Cardiac septum (tissue), 1 donor: ENCODE results near the gene RPP25. TPM values are rescaled to one million over a fixed set of nuclear protein-coding genes. Genes with fewer than 3 reads are reported as not detected.

Source experiments
- DNase-seq: peaks from one replicate; pipeline ENCODE4 v3.0.0-alpha.2; 2020; ENCODE audit warnings: low spot score
- intact Hi-C: fragments of 100-400 bp; cut with DNase I; formaldehyde crosslinking; loops from one replicate; pipeline ENCODE4 v1.14.0; 2022
- long read RNA-seq: library from polyadenylated mRNA; unstranded; transcript quantifications from one replicate; pipeline ENCODE4 v2.0.0, GENCODE V29; 2021
- total RNA-seq: library from RNA; stranded (reverse); fragmentation: NEBNext Ultra II Directional; extraction: Animal tissue kit (Norgen Biotek cat#: 25700); gene quantifications from one replicate; pipeline ENCODE4 v1.2.1, GENCODE V29; 2021
- donor health status: DM: no; HTN: no; CAD: no.

Gene RPP25, protein sequence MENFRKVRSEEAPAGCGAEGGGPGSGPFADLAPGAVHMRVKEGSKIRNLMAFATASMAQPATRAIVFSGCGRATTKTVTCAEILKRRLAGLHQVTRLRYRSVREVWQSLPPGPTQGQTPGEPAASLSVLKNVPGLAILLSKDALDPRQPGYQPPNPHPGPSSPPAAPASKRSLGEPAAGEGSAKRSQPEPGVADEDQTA
- 1.8 TPM for total RNA-seq
- long read RNA-seq, partial matches to known transcripts: 0 of 4 reads
- long read RNA-seq, other reads (novel, unspliced or antisense): 0 of 4 reads

DNA sequence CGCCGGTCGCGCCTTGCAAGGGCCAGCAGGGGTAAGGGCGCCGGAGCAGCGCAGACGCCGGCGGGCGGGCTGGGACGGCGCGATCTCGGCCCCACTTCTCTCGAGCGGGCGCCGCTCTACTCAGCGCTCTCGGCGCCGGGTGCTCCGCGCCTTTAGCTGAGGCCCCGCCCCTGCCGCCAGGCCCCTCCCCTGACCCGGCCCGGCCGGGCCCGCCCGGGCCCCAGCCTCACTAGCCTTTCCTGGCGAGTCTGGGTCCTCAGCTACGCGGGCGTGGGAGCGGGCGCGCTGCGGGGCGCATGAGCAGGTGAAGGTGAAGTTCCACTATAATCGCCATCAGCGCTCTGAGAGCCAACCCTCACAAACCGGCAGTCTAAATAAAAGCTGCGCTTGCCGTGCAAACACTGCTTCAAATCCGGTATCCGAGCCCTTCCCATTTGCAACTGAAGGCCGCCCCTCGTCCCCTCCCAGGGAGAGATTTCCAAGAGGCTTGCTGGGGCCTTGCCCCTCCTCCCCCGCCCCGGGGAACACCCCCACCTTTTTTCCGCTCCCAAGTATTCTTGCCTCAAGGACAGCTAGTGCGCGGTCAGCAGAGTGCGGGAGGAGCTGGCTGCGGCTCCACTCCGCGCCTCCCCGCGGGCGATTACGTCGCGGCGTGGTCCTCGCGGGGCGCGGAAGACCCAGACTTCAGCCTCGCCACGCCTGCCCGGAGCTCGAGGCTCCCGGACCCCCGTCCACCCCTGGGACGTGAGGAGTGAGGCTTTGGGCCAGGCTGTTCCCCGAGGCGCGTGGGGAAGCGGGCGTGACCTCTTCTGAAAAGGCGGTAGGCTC, at the start of gene RPP25:
Gene RPP25, minus strand, starts transcription at position 125 of the 828 bp plus-strand sequence. CDS start 189 bp downstream, outside the sequence.
- intact Hi-C loops: loop anchor here (5.0 kb wide), 1 partner anchor 245 kb away; the partner anchor contains the start of gene C15orf39
- peak; percentile 92 for DNase-seq

DNA sequence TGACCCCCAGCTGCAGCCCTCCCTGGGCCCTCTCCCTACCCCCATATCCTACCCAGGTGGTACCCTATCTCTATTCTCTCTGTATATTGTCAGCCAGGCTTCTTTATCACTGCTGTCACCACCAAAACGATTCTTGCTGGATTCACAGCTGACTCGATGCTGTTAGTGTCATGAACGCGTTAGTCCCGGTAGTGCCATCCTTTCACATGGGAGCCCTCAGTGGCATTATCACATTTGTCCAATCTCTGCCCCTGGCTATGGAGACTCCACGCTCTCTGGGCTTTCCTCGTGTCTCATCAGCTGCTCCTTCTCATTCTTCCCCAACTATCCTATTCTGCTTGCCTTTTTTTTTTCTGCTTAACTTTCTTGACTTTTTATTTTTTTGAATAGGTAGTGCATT, 45.8 kb upstream of the RPP25 start:
- intact Hi-C loops: no loop called here
- no peak for DNase-seq

DNA sequence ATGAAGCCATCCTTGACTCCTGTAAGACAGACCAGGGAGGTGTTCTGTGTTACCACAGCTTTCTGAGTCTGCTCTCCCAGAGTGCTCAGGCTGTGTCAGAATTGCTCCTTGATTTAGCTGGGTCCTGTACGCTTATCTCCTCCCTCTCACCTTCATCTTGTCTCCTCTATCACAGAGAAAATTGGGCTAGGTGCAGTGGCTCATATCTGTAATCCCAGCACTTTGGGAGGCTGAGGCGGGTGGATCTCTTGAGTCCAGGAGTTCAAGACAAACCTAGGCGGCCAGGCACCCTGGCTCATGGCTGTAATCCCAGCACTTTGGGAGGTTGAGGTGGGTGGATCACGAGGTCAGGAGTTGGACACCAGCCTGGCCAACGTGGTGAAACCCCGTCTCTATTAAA, 44.7 kb upstream of the RPP25 start:
- intact Hi-C loops: no loop called here
- no peak for DNase-seq

DNA sequence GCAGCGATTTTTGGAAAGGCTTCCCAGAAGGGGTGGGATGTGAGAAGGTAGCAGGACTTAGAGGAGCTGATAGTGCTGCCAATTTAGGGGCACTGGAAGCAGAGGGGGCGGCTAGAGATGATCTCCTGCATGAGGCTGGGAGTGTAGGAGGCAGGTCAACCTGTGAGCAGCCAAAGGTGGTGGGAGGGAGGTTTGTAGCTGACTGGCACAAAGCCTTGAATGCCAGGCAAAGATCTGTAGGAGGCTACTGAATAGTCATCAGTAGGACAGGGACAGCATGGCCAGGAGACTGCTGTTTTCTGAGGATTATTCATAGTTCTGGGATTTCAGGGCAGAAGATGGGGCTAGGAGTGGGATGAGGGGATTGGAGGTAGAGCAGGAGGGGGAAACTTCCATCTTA, 41.0 kb upstream of the RPP25 start:
- DNase-seq: no peak
- intact Hi-C loops: no loop called here

DNA sequence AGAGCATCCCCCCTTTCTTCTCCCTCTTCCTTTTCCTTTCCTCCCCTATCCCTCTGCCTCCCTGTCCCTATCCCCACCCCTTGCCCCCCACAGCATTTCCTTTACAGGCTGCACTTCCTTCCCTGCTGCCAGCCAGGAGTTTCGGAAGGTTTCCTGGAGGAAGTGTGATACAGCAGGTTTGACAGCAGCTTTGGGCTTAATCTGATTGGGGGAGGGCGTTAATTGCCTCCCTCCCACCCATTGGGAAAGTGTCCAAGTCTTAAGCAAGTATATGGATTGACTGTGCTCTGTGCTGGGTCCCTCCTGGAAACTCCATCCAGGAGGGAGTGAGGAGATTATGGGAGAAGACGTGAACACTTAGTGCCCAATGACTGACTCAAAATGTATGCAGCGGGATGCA, 40.6 kb upstream of the RPP25 start:
- intact Hi-C loops: no loop called here
- no peak for DNase-seq

DNA sequence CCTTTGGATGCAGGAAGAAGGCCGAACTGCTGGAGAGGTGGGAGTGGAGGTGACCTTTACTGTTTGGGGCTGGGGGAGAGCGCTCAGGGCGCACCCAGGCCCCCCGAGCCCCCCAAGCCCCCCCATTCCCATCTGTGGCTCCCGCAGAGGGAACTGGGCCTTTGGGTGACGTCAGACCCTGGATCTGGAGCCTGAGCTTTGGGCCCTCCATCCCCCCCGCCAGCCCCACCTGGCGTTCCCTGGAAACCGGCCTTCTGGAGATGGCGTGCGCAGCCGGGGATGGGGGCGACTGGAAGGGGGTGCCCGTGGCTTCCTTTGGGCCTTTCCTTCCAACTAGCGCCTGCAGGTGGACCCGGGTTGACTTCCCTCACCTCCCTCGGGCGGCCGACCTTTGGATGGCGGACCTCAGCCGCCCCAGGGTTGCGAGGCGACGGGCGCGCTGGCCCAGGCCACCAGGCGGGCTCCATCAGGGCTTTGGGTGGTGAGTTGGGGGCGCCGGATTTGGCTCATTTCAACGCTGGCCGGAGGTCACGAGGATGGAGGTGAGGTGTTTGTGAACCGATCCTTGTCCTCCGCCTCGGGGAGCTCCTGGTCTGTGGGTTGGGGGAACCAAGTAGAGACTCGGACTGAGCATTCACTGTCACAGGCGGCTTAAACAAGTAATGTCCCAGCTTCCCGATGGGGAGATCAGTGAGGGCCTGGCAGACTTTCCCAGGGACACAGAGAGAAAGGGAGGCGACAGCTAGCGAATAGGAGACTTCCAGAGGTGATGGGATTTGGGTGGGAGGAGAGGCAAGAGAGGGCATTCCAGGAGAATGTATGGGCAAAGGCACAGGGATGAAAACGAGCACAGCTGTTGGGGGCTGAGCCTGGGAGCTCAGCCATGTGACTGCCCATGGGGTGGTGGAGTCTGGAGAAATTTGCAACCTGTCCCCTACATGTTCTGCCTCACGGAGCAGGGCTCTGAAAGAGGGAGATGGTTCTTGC, 39.5 kb upstream of the RPP25 start:
- DNase-seq: no peak
- intact Hi-C loops: no loop called here

DNA sequence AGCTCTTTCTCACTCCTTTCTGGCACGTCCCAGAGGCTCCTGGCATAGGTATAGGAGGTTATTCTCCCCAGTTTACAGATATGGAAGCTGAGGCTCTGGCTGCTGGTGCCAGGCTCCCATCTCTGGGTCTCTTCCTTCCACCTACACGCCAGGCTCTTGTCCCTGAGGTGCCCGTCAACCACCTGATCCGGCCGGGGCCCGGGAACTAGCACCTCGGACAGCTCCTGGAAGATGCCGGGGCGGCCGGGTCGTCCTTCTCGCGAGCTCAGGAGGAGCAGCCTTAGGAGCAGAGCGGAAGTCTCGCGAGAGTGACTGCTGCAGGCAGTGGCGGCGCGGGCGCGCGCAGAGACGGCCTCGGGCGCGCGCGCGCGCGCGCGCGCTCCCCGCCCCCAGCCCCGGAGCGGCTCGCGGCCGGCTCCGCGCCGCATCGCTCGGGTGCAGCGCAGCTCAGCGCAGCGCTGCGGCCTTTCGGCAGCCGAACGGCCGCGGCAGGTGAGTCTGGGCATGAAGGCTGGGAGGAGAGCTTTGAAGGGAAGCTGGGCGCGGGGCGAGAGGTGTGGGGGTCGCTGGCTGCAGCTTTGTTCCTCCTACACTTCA, 38.7 kb upstream of the RPP25 start, which contains the start of gene SCAMP5:
Gene SCAMP5, plus strand, starts transcription at position 382 of the 597 bp plus-strand sequence. CDS start 16,277 bp downstream, outside the sequence.
- DNase-seq: peak; percentile 93
- intact Hi-C loops: no loop called here

DNA sequence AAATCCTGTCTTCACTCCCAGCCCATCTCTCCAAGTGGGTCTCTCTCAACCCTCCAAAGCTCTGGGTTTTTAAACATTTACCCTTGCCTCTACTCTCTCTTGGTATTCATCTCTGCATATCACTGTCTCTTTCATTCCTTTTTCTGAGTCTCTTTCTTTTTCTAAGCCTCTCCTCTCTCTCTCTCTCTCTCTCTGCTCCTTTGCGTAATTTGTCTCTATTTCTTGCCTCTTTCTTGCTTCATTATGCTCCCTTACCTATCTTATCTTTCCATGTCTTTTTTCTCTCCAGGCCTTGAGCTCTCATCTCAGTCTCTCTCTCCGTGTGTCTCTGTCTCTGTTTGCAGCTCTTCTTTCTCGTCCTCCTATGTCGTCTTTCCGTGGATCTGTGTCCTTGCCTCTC, 38.1 kb upstream of the RPP25 start:
- intact Hi-C loops: no loop called here
- no peak for DNase-seq

DNA sequence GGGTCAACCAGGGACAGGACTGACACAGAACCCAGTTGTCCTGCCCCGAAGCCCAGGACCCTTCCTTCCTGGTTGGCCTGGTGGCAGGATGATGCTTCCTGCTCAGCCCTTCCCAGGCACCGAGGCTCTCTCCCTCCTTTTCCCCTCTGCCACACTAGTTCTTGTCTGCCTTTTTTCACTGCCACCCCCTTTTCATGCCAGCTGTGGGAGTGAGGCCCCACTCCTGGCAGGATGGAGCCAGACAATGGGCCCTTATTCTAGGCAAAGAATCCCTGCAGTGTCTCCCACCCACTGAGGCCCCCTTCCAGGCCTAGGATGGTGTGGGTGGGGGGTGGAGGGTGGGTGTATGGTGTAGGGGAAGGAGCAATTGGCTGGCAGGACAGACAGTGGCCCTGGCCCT, 37.7 kb upstream of the RPP25 start:
- intact Hi-C loops: no loop called here

DNA sequence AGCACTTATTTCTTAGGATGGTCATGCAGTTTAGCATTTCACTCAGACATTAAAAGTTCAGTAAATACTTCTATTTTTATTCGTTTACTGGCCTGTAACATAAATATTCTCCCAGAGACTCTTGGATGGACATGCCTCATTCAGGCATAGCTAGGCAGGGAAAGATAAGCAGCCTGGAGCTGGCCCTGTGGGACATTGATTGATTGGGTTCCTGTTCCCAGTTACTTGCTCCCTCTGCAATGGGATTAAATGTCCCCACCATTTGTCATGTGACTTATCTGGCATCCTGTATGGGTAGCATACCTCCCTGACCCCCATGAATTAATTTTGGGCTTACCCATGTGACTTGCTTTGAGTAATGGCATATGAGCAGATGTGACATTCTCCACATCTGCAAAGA, 36.0 kb upstream of the RPP25 start:
- DNase-seq: no peak
- intact Hi-C loops: no loop called here

More for the DNA sequence above, 37.7 kb upstream of the RPP25 start:
- no peak for DNase-seq

DNA sequence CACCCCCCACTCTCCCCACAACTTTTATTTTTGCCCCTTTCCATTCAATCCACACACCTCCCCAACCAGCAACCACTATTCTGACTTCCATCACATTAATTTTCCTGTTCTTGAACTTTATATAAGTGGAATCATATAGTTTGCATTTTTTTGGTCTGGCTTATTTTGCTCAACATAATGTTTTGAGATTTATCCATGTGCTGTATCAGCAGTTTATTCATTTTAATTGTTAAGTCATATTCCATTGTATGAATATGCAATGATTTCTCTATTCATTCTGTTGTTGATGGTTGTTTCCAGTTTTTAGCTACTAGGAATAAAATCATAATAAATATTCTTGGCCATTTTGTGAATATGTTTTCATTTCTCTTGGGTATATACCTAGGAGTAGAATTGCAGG, 33.0 kb upstream of the RPP25 start:
- intact Hi-C loops: no loop called here
- no peak for DNase-seq

DNA sequence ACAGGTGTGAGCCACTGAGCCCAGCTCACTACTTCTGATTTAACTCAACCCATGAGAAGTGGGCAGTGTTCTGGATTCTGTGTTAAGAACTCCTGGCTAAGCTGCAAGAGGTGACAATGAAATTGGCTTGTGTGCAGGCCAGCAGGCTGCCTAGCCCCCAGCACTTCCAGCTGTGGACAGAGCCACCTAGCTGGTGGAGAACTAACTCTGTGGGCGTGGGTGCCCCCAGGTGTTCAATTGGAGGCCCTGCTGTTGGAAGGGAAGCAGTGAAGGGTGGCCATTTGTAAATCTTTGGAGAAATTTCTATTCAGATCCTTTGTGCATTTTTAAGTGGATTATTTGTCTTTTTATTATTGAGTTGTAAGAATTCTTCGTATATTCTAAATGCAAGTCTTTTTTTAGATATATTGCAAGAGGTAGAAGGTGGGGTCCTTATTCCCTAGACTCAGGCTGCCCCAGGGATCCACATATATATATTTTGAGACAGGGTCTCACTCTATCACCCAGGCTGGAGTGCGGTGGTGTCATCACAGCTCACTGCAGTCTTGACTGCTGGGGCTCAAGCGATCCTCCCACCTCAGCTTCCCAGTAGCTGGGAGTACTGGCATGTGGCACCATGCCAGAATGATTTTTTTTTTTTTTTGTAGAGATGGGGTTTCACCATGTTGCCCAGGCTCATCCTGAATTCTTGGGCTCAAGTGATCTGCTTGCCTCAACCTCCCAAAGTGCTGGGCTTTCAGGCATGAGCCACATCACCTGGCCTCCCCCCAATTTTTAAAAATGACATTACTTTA, 31.6 kb upstream of the RPP25 start:
- DNase-seq: no peak
- intact Hi-C loops: no loop called here

DNA sequence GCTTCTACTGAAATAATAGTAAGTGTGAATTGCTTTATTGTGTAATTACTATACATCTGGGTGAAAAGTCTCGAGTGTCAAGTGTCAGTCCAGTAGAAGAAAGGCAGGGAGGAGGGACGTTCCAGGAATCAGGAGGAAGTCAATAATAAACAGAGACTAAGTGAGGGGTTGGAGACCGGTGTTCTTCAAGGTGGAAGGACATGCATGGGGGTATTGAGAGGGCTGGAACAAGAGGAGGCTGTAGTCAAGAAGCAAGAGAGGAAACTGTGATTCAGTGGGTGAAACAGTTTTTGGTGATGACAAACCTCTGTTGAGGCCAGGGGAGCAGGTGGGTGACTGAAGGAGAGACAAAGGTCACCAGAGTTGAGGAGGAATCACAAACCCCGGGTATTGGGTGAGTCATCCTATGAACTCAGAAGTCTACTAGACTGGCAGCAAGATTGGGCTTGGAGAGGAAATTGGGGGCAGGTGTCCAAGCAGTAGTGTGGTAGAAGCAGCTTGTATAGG, 27.2 kb upstream of the RPP25 start:
- DNase-seq: no peak
- intact Hi-C loops: no loop called here

DNA sequence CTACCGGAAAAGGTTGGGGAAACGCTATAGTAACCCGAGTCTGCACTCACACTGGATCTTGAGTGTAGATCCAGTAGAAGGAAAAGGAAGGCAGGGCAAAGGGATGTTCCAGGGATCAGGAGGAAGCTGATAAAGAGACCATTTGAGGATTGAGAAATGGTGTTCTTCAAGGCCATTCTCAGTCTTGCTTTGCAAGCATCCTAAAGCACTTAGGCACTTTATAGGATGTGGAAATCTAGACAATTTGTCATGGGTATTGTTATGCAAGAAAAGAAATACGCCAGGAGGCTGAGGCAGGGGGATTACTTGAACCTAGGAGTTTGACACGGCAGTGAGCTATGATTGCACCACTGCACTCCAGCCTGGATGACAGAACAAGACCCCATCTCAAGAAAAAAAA, 25.6 kb upstream of the RPP25 start:
- intact Hi-C loops: no loop called here

DNA sequence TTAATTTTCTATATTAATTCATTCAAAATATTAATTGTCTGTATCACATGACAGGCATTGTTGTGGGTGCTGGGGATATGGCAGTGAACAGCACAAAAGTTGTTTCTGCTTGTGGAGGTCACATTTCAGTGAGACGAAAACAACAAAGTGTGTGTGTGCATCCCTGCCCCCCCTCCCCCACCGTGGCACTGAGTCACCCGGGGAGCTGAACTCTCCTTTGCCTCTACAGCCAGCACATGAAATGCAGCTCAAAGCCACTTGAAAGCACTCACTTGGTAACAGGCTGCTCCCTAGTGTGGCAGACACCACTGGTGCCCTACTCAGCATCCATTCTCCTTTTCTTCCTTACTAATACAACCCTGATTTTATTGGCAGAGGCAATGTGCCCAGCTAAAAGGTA, 21.9 kb upstream of the RPP25 start:
- no peak for DNase-seq
- intact Hi-C loops: no loop called here

More for the DNA sequence above, 25.6 kb upstream of the RPP25 start:
- no peak for DNase-seq

DNA sequence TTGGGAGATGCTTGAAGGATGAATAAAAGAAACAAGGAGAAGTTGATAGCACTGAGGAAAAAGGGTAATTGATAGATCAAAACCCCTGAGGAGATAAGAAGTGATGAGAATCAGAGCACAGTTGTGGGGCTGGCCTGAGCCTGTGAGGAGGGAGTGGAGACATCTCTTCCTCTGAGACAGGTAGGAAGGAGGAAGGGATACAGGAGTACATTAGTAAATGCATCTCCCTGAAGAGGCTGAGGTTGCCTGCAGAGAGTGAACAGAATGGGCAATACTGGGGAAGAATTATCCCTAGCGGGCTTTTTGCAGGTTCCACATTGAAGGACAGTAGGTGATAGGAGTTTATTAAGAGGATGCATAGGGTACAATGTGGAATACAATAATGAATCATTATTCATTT, 21.5 kb upstream of the RPP25 start:
- no peak for DNase-seq
- intact Hi-C loops: no loop called here

DNA sequence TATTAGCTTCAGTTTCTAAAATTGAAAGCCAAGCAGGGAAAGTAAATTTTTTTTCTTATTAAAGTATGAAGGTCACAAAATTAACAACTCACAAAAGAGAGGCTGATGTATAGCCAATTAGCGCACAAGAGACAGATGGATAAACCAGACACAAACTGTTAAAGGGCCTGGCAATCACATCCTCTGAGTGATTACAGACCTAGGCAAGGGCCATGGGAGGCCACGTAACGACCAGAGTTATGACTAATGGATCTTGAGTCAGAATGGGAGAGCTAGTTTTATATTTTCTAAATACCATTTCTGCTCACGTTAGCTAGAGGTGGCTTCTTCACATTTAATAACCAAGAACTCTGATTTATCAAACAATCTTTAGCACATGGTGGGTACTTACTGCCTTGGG, 21.0 kb upstream of the RPP25 start:
- intact Hi-C loops: no loop called here

DNA sequence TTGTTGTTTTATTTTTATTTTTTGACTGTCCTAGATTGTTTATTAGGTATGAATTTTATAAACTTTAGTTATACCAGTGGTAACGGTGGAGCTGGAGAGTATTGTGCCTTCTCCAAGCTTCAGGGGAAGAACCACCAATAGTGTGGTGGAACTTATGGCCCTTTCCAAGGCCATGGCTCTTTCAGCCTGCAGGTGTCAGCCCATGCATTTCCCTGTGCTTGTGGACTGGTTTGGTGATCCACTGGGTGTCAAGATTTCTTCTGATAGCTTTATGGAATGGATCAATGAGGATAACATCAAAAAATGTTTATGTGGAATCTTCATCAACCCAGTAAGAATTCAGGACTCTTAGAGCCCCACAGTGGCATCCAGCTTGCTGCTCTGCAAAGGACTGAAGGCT, 19.6 kb upstream of the RPP25 start:
- DNase-seq: no peak

More for the DNA sequence above, 21.0 kb upstream of the RPP25 start:
- no peak for DNase-seq

More for the DNA sequence above, 19.6 kb upstream of the RPP25 start:
- intact Hi-C loops: no loop called here
